Measurements from ENCODE around the gene KRTAP1-3.

KRTAP1-3 gene

DNA sequence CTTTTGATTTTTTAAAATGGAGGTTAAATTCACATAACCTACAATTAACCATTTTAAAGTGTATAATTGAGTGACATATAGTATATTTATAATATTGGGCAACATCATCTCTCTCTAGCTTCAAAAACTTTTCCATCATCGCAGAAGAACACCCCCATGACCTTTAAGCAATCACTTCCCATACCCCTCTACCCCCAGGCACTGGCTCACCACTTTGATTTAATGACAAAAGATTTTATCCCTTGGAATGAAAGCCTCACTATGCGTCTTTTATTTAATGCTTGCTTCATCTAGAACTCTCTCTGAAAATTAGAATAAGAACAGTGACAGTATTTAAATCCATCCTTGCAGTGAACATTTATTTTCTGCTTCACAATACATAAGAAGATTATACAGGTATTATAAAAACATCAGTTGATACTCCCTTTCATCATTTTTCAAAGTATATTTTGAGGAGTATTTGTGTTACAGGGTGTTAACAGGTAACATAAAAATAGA is 3.2 kb upstream of the KRTAP1-3 start:
- no peak overlapping the region for H3K27ac ChIP-seq (ENCODE audit: low read depth, low read length)
- no peaks in the 10 kb centered on the region for H3F3A ChIP-seq (ENCODE audit: insufficient read depth)
- H3K9ac ChIP-seq (ENCODE audit: low read length): no peak overlapping the region
- TF ChIP-seq, protein P1, sequence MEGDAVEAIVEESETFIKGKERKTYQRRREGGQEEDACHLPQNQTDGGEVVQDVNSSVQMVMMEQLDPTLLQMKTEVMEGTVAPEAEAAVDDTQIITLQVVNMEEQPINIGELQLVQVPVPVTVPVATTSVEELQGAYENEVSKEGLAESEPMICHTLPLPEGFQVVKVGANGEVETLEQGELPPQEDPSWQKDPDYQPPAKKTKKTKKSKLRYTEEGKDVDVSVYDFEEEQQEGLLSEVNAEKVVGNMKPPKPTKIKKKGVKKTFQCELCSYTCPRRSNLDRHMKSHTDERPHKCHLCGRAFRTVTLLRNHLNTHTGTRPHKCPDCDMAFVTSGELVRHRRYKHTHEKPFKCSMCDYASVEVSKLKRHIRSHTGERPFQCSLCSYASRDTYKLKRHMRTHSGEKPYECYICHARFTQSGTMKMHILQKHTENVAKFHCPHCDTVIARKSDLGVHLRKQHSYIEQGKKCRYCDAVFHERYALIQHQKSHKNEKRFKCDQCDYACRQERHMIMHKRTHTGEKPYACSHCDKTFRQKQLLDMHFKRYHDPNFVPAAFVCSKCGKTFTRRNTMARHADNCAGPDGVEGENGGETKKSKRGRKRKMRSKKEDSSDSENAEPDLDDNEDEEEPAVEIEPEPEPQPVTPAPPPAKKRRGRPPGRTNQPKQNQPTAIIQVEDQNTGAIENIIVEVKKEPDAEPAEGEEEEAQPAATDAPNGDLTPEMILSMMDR (IDR thresholded peaks at IDR 0.05; ENCODE audit: insufficient read depth, low read length, poor library complexity, severe bottlenecking): no peak
- TF ChIP-seq EZH2phosphoT487 (conservative IDR thresholded peaks at IDR 0.05; ENCODE audit: low read length): no peak
- no peaks in the 10 kb centered on the region for H4K20me1 ChIP-seq (ENCODE audit: low read depth, low read length)
- H3K4me2 ChIP-seq (ENCODE audit: low read depth, low read length, poor library complexity, severe bottlenecking): no peak overlapping the region
- peaks cover 8% of the 10 kb centered on the region; the same call in 1 of the 2 replicates for H3K9me3 ChIP-seq (ENCODE audit: insufficient read depth, low read length)
- H3K79me2 ChIP-seq (ENCODE audit: insufficient read depth, low read length): no peaks in the 10 kb centered on the region
- H2AFZ ChIP-seq (ENCODE audit: low read depth, low read length, severe bottlenecking): no peak overlapping the region
- H3K27me3 ChIP-seq (ENCODE audit: low read length): 0 out of 2 replicates have a peak, but pooled peaks cover 3% of the 10 kb centered on the region
- no peaks in the 10 kb centered on the region for H3K36me3 ChIP-seq (ENCODE audit: low read length)
- H3K9me2 ChIP-seq (replicated peaks; ENCODE audit: insufficient read depth, low read length): no peaks in the 10 kb centered on the region
- H3K4me3 ChIP-seq (ENCODE audit: insufficient read depth, low read length, poor library complexity, severe bottlenecking): no peak overlapping the region

DNA sequence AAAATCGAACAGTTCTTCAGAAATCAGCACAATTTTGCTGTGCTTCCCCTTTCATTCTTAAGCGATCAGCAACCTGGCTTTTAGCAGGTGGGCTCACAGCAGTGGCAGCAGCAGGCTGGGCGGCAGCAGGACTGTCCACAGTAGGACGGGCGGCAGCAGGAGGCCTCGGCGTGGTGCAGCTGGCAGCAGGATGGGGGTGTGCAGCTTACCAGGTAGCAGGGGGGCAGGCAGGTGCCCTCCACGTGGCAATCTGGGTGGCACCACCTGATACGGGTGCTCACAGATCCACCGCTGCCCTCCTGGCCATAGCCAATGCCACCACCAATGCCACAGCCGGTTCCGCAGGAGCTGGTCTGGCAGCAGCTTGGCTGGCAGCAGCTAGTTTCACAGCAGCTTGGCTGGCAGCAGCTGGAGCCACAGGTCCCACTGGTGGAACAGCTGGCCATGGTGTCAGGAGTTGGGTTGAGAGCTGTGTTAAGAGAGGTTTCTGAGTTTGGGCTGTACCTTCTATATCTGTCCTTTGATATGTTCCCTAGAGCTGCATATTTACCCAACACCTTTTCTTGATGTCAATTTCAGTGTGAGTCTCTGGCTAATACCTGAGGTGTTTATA is 4.9 kb downstream of the KRTAP1-3 start, which contains the start of gene KRTAP1-4:
Gene KRTAP1-4, minus strand, starts transcription at position 563 of the 613 bp plus-strand sequence. Its CDS starts 117 bp downstream, at position 446.
- no peak within 1 kb of the TSS for H3K4me3 ChIP-seq (ENCODE audit: insufficient read depth, low read length, poor library complexity, severe bottlenecking)
- H3K79me2 ChIP-seq (ENCODE audit: insufficient read depth, low read length): no peaks in the 10 kb centered on the region
- TF ChIP-seq EZH2phosphoT487 (conservative IDR thresholded peaks at IDR 0.05; ENCODE audit: low read length): no peak
- TF ChIP-seq, protein P1 (IDR thresholded peaks at IDR 0.05; ENCODE audit: insufficient read depth, low read length, poor library complexity, severe bottlenecking): no peak

DNA sequence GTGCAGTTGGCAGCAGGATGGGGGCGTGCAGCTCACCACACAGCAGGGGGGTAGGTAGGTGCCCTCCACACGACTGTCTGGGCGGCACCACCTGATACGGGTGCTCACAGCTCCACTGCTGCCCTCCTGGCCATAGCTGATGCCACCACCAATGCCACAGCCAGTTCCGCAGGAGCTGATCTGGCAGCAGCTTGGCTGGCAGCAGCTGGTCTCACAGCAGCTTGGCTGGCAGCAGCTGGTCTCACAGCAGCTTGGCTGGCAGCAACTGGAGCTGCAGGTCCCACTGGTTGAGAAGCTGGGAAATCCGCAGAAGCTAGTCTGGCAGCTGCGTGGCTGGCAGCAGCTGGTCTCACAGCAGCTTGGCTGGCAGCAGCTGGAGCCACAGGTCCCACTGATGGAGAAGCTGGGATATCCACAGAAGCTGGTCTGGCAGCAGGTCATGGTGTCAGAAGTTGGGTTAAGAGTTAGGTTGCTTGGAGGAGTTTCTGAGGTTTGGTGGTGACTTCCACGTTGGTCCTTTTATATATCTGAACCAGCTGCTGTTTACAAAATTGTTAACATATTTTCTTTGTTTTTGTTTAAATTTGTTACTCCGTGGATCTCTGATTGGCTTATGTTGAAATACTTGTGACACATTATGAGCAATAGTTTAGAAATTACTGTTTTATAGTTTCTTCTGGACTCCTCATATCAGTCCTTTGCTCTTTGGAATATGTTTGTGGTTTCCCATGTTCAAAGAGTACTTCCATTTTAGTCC is 7.8 kb downstream of the KRTAP1-3 start, which contains the start of gene KRTAP1-5:
Gene KRTAP1-5, minus strand, starts transcription at position 494 of the 757 bp plus-strand sequence. Its CDS starts 53 bp downstream, at position 441.
- H3K79me2 ChIP-seq (ENCODE audit: insufficient read depth, low read length): no peaks in the 10 kb centered on the region
- no peak within 1 kb of the TSS for H3K4me2 ChIP-seq (ENCODE audit: low read depth, low read length, poor library complexity, severe bottlenecking)
- H4K20me1 ChIP-seq (ENCODE audit: low read depth, low read length): no peaks in the 10 kb centered on the region
- H3K9me2 ChIP-seq (replicated peaks; ENCODE audit: insufficient read depth, low read length): no peaks in the 10 kb centered on the region
- TF ChIP-seq, protein P1 (IDR thresholded peaks at IDR 0.05; ENCODE audit: insufficient read depth, low read length, poor library complexity, severe bottlenecking): no peak
- TF ChIP-seq EZH2phosphoT487 (conservative IDR thresholded peaks at IDR 0.05; ENCODE audit: low read length): no peak
- no peak within 1 kb of the TSS for H2AFZ ChIP-seq (ENCODE audit: low read depth, low read length, severe bottlenecking)
- no peaks in the 10 kb centered on the region for H3F3A ChIP-seq (ENCODE audit: insufficient read depth)
- no peak within 1 kb of the TSS for H3K4me3 ChIP-seq (ENCODE audit: insufficient read depth, low read length, poor library complexity, severe bottlenecking)
- H3K36me3 ChIP-seq (ENCODE audit: low read length): no peaks in the 10 kb centered on the region
- no peaks in the 10 kb centered on the region for H3K9me3 ChIP-seq (ENCODE audit: insufficient read depth, low read length)
- H3K27me3 ChIP-seq (ENCODE audit: low read length): no peaks in the 10 kb centered on the region
- H3K9ac ChIP-seq (ENCODE audit: low read length): no peak within 1 kb of the TSS
- H3K27ac ChIP-seq (ENCODE audit: low read depth, low read length): no peak within 1 kb of the TSS

More for the DNA sequence above, 4.9 kb downstream of the KRTAP1-3 start, which contains the start of gene KRTAP1-4:
- H3K4me2 ChIP-seq (ENCODE audit: low read depth, low read length, poor library complexity, severe bottlenecking): no peak within 1 kb of the TSS
- H3K36me3 ChIP-seq (ENCODE audit: low read length): no peaks in the 10 kb centered on the region
- no peaks in the 10 kb centered on the region for H3K9me3 ChIP-seq (ENCODE audit: insufficient read depth, low read length)
- H3K9ac ChIP-seq (ENCODE audit: low read length): no peak within 1 kb of the TSS
- no peak within 1 kb of the TSS for H3K27ac ChIP-seq (ENCODE audit: low read depth, low read length)
- no peaks in the 10 kb centered on the region for H3F3A ChIP-seq (ENCODE audit: insufficient read depth)
- H3K27me3 ChIP-seq (ENCODE audit: low read length): no peaks in the 10 kb centered on the region
- H4K20me1 ChIP-seq (ENCODE audit: low read depth, low read length): no peaks in the 10 kb centered on the region
- no peak within 1 kb of the TSS for H2AFZ ChIP-seq (ENCODE audit: low read depth, low read length, severe bottlenecking)
- no peaks in the 10 kb centered on the region for H3K9me2 ChIP-seq (replicated peaks; ENCODE audit: insufficient read depth, low read length)
